GM03348 (cell line): Measurements from ENCODE around the gene ESRRG.
"Not testable (repeated sequence)": the region's sequence is repeated elsewhere in the genome, so short reads cannot be mapped to it uniquely, and the experiment has no call there.

Source experiments
- DNase-seq: peaks from one replicate; pipeline ENCODE4 v3.0.0; 2012; ENCODE audit warnings: low spot score

The ESRRG gene

GRCh38 chr1:216563087-216563486 lies 160.1 kb downstream of the ESRRG start:
- no peak for DNase-seq

GRCh38 chr1:216562383-216562782 lies 160.8 kb downstream of the ESRRG start:
- DNase-seq: no peak

DNA sequence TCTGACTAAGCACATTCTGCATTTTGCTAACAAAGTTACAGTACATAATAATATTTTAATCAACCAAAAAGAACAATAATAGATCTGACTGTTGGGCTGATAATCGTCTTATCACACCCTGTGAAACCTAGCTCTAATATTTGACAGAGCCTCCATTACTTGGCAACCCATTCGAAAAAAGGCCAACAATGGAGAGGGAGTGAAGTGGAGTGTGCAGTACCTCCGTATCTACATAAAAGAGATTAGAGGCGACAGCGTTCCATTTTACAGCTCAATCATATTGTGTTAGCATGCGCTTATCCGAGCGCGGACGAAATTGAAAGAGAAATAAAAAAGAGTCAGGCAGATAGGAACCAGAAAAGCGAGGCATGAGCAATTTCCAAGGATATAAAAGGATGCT lies 162.7 kb downstream of the ESRRG start:
- no peak for DNase-seq

DNA sequence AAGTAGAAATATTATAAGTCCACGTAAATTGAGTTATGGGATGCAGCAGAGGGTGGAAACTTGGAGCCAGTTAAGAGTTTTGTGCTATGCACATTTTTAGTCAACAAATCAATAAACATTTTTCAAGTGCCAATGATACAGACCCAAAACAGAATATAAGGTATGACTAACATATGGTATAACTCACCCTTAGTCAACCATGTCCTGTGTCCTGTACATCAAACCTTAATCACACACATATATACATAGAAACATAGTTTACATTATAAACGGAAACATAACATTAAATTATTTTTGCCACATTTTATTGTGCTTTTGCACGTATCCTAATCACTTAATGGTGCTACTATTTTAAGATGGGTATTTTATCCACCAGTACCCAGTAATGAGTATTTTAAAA lies 163.9 kb downstream of the ESRRG start:
- no peak for DNase-seq

DNA sequence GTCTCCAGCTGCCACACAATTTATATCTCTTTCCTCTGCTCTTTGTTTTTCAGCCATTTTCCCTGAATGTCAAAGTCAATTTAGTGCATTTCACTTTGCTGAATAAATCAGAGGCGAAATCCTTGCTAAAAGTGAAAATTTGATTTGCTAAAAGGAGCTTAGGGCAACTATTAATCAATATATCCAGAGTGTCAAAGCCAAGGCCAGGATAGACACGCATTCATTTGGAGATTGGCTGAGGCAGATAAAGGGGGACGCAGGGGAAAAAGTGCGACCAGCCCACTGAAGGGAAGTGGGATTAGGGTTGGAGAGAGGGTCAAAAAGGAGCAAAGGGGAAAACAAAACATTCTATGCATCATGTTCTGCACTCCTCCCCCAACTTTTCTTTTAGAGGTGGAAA lies 167.6 kb downstream of the ESRRG start:
- no peak for DNase-seq

- no peak for DNase-seq
Observed at GRCh38 chr1:216554934-216555333, 168.3 kb downstream of the ESRRG start.

DNA sequence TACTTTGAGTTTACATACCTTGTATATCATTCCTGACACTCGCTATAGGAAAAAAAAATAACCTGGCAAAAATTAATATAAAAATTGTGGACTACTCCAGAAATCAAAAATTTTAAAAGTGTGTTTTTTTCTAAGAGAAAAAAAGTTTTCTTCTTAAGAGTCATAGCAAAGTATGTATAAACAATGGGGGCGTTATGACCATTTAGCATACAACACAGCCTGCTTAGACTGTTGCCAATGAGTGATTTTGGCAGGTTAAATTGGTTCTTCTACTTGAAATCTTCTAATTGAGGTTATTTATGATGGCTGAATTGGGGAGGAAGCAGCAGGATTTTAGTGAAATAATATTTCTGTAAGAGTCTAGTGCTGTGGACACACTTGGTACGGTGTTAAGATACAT lies 169.5 kb downstream of the ESRRG start:
- DNase-seq: no peak

DNA sequence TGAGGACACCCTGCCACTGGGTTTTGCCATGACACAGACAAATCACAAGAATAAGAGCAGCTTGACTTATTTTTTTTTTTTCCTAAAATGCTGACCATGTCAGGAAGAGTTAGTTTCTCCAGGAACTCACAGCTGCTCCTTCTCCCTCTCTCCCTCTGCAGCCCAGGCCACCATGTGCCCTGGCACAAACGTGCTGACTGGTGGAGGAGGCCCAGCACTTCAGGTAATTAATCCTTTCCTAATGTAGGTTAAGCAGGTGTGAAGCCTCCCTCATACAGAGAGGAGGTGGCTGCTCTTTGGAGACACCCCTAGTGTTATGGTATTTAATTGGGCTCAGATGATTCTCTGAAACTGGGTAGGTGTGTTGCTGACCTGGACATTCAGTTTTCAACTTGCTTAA lies 170.2 kb downstream of the ESRRG start:
- DNase-seq: no peak

GRCh38 chr1:216549796-216550195 lies 173.4 kb downstream of the ESRRG start:
- DNase-seq: no peak

DNA sequence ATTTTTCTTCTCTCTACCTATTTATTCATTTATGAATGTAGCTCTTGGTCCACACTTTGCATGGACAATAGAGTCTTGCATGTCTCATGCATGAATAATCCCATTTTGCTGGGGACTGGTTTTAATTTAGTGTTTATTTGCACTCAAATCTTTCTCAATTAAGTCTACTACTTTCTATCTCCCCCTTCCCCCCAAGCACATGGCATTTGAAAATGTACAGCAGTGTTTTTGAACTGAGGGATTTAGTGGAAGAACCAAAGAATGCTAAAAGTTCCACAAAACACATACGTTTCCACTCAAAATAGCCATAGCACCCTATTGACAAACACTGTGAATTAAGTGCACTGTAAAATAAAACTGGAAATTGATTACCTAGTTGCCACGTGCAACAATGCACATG lies 180.5 kb downstream of the ESRRG start:
- DNase-seq: no peak

- no peak for DNase-seq
Observed at GRCh38 chr1:216542263-216542662, 181.0 kb downstream of the ESRRG start.

GRCh38 chr1:216535751-216536150 lies 187.5 kb downstream of the ESRRG start:
- no peak for DNase-seq

- no peak for DNase-seq
Observed at GRCh38 chr1:216535059-216535458, 188.2 kb downstream of the ESRRG start.

GRCh38 chr1:216533776-216534175 lies 189.5 kb downstream of the ESRRG start:
- DNase-seq: no peak

- DNase-seq: no peak
Observed at GRCh38 chr1:216532251-216532798, 190.9 kb downstream of the ESRRG start.

DNA sequence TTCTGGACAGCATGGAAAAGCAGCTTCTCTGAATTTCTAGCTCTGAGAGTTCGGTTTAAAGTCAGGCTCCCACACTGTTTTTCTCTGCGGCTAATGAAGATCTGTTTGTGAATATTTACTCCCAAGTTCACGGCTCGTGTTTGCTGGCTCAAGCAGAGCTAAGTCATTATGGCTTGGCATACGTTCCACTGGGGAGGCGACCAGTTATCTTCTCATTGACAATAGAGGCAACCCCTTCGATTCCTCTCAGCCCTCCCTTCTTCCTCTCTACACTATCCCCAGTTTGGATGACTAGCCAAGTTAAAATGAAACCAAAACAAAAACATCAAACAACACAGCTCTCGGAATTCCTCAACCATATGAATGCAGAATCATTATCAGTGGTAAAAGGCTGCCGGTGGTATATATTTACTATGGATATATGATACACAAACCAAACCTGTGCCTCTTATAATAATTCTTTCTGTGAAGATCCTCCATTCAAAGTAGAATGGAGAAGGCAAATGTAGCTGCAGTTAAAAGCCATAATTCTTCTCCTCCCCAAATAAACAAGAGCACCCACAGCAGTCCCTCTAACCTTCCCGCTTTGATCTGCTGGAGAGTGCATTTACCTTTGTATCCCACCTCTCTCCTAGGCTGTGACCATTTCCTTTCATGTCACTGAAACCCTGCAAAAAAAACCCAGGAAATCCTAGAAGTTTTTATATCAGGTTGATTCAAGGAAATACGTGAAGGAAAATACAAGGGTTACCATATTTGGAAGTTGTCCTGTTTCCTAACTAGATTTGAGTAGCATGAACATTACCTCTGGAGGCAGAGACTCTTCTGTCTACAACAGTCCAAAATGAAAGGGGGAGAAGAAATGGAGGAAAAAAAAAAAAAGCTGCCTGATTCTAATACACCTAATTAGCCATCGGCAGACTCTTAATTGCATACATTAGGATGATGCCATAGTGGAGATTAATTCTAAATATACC lies 191.7 kb downstream of the ESRRG start:
- peak; percentile 22 for DNase-seq

DNA sequence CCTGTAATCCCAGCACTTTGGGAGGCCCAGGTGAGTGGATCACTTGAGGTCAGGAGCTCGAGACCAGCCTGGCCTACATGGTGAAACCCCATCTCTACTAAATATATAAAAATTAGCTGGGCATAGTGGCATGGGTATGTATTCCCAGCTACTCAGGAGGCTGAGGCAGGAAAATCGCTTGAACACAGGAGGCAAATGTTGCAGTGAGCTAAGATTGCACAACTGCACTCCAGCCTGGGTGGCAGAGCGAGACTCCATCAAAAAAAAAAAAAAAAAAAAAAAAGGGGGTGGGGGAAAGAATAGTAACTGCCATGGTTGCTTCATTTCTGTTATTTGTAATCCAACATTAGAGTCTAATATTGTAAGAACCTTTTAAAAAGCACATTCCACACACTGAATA lies 193.4 kb downstream of the ESRRG start:
- DNase-seq: not testable (repeated sequence)

GRCh38 chr1:216528816-216529215 lies 194.4 kb downstream of the ESRRG start:
- DNase-seq: no peak

GRCh38 chr1:216523449-216524190 lies 199.6 kb downstream of the ESRRG start:
- DNase-seq: no peak

DNA sequence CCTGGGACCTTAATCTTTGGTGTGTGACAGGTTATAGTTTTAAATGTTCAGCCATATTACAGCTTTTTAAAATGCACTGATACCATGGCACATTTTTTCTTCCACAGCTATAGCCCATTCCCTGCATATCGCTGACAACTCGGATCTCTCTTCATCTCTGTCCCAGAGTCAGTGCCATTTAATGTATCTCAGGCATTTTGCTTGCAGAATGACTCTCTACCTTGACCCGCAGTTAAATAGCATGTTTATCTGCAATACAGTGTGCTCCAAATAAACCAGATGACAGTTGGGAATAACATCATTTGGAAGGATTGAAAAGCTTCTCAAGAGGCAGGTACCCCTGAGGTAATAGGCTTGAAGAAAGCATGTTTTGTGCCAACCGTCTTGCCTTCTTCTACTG lies 200.2 kb downstream of the ESRRG start:
- no peak for DNase-seq

DNA sequence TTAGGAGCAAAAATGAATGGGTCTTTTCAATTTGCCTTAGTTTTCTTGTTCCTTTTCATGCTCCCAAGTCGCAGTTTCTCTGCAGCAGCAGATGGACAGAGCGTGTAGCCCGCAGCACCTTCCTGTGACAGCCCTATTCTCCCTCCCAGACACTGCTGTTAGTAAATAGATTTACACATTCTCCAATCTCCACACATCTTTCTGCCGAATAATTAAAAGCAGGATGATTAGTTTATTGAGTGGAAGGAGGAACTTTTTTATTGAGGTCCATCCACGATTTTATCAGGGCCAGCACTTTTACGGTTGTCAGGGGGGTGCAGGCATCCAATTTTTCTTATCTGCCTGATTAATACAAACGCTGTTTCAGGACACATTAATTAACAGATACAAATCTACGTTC lies 201.8 kb downstream of the ESRRG start:
- DNase-seq: no peak

GRCh38 chr1:216518844-216519627 lies 204.2 kb downstream of the ESRRG start:
- DNase-seq: no peak
